ENCODE data around the gene MRPL19.

MRPL19 gene

GRCh38 chr2:75643980-75644379, 2.6 kb upstream of the MRPL19 start:
- H3K27me3 ChIP-seq (ENCODE audit: control insufficient read depth, low read length): no peaks in the 10 kb centered on the region
- peaks cover 13% of the 10 kb centered on the region for H3K4me1 ChIP-seq (ENCODE audit: control insufficient read depth, low read length)
- no peaks in the 10 kb centered on the region for H3F3A ChIP-seq (ENCODE audit: control insufficient read depth, insufficient read depth)
- no peaks in the 10 kb centered on the region for H4K20me1 ChIP-seq (ENCODE audit: control insufficient read depth, insufficient read depth, low read depth, low read length)
- H3K79me2 ChIP-seq (ENCODE audit: control insufficient read depth, low read length): peaks cover 31% of the 10 kb centered on the region
- peaks cover 9% of the 10 kb centered on the region for H3K36me3 ChIP-seq (ENCODE audit: control insufficient read depth, low read length)
- TF ChIP-seq CTCF (IDR thresholded peaks at IDR 0.05; ENCODE audit: low read depth, low read length, poor library complexity, severe bottlenecking) (no peak), EZH2phosphoT487 (IDR thresholded peaks at IDR 0.05; ENCODE audit: borderline replicate concordance, low read length) (no peak)
- H3K27ac ChIP-seq (ENCODE audit: low read depth, low read length): no peak overlapping the region
- no peaks in the 10 kb centered on the region for H3K9me3 ChIP-seq (ENCODE audit: control insufficient read depth, insufficient read depth, low read length)
- H3K9me2 ChIP-seq (replicated peaks; ENCODE audit: control insufficient read depth, low read length): no peaks in the 10 kb centered on the region
- H3K4me3 ChIP-seq (ENCODE audit: low read length): no peak overlapping the region
- no peak overlapping the region for H3K4me2 ChIP-seq (ENCODE audit: low read length)

- Histone ChIP-seq H3K79me2 (ENCODE audit: control insufficient read depth, low read length) (peaks cover 43% of the 10 kb centered on the region), H4K20me1 (ENCODE audit: control insufficient read depth, insufficient read depth, low read depth, low read length) (no peaks in the 10 kb centered on the region), H3K36me3 (ENCODE audit: control insufficient read depth, low read length) (peaks cover 24% of the 10 kb centered on the region), H3K4me1 (ENCODE audit: control insufficient read depth, low read length) (peaks cover 13% of the 10 kb centered on the region), H3K4me2 (ENCODE audit: low read length) (peak overlapping the region; percentile 70), H3F3A (ENCODE audit: control insufficient read depth, insufficient read depth) (no peaks in the 10 kb centered on the region), H3K9me2 (replicated peaks; ENCODE audit: control insufficient read depth, low read length) (no peaks in the 10 kb centered on the region), H3K27ac (ENCODE audit: low read depth, low read length) (no peak overlapping the region), H3K27me3 (ENCODE audit: control insufficient read depth, low read length) (no peaks in the 10 kb centered on the region), H3K9me3 (ENCODE audit: control insufficient read depth, insufficient read depth, low read length) (no peaks in the 10 kb centered on the region), H3K4me3 (ENCODE audit: low read length) (peak overlapping the region; percentile 87; the same call in 1 of the 2 replicates)
- no peak for TF ChIP-seq EZH2phosphoT487 (IDR thresholded peaks at IDR 0.05; ENCODE audit: borderline replicate concordance, low read length)
- no peak for TF ChIP-seq CTCF (IDR thresholded peaks at IDR 0.05; ENCODE audit: low read depth, low read length, poor library complexity, severe bottlenecking)
Measured at GRCh38 chr2:75645643-75646042, 940 bp upstream of the MRPL19 start.

GRCh38 chr2:75646090-75646582, 447 bp upstream of the MRPL19 start:
- TF ChIP-seq EZH2phosphoT487 (IDR thresholded peaks at IDR 0.05; ENCODE audit: borderline replicate concordance, low read length) (no peak), CTCF (IDR thresholded peaks at IDR 0.05; ENCODE audit: low read depth, low read length, poor library complexity, severe bottlenecking) (no peak)
- Histone ChIP-seq H3K36me3 (ENCODE audit: control insufficient read depth, low read length) (peaks cover 29% of the 10 kb centered on the region), H3K4me3 (ENCODE audit: low read length) (peak overlapping the region; percentile 87), H3K9me3 (ENCODE audit: control insufficient read depth, insufficient read depth, low read length) (no peaks in the 10 kb centered on the region), H3K27ac (ENCODE audit: low read depth, low read length) (no peak overlapping the region), H4K20me1 (ENCODE audit: control insufficient read depth, insufficient read depth, low read depth, low read length) (no peaks in the 10 kb centered on the region), H3K9me2 (replicated peaks; ENCODE audit: control insufficient read depth, low read length) (no peaks in the 10 kb centered on the region), H3F3A (ENCODE audit: control insufficient read depth, insufficient read depth) (no peaks in the 10 kb centered on the region), H3K79me2 (ENCODE audit: control insufficient read depth, low read length) (peaks cover 45% of the 10 kb centered on the region), H3K27me3 (ENCODE audit: control insufficient read depth, low read length) (no peaks in the 10 kb centered on the region), H3K4me1 (ENCODE audit: control insufficient read depth, low read length) (peaks cover 11% of the 10 kb centered on the region), H3K4me2 (ENCODE audit: low read length) (peak overlapping the region; percentile 70)

Measured in DOHH2 (cell line).